K562 (cell line): ENCODE results near the gene TANK. TPM values are rescaled to one million over a fixed set of nuclear protein-coding genes. Genes with fewer than 3 reads are reported as not detected.

Source experiments
- ATAC-seq: fragments of 200-7000 bp; cut with Tn5 transposase; 3 replicates; pipeline ENCODE4 v1.9.1; 2020; ENCODE audit warnings: moderate library complexity
- BruUV-seq: library from RNA; stranded (reverse); fragments of 400-500 nt; replicated peaks from 2 replicates; lab custom pipeline; 2021; lab: Mats Ljungman, UMichigan
- CTCF ChIA-PET: fragments of 300-600 bp; formaldehyde crosslinking; extraction: SDS; loops from one replicate; lab custom pipeline; 2021; ENCODE audit warnings: low intra/inter-chr PET ratio; lab: Yijun Ruan, JAX
- POLR2A ChIA-PET: fragments of 300-600, 350-650 bp; sonication (Branson Sonifier 250); formaldehyde crosslinking; extraction: SDS; loops from one replicate; lab custom pipeline; 2021; ENCODE audit warnings: antibody characterized with exemption, inconsistent platforms; lab: Yijun Ruan, JAX
- DNase-seq, 4 experiments: peaks; one replicate each; pipeline versions ENCODE4 v3.0.0 to v3.0.0-alpha.2; 2011 to 2018; ENCODE audit warnings: low spot score in 3 of 4, mixed read lengths in 3 of 4; ENCODE audit errors: extremely low read depth in 1 of 4
- FAIRE-seq: peaks from 2 replicates; lab custom pipeline; 2011; peaks lifted over from hg19 to GRCh38; lab: Jason Lieb, UNC
- H2AFZ ChIP-seq: 2 replicates; pipeline ENCODE4 v1.6.0; 2011; ENCODE audit warnings: low read depth, low read length, control low read depth, inconsistent platforms
- H3K27ac ChIP-seq: fragments of 200-600 bp; 3 replicates; pipeline ENCODE4 v1.8.0; 2011; ENCODE audit warnings: low read depth, mild to moderate bottlenecking, control low read depth, inconsistent platforms, low read length, moderate library complexity, mixed read lengths; ENCODE audit errors: extremely low read depth
- H3K27me3 ChIP-seq, 2 experiments: fragments of 300-600 bp in 1 of 2; 2 replicates in 1 of 2; 3 replicates in 1 of 2; pipeline versions ENCODE4 v1.6.0 to v1.8.0; 2011; ENCODE audit warnings: inconsistent platforms in 2 of 2, low read length in 2 of 2, mild to moderate bottlenecking in 1 of 2, mixed read lengths in 1 of 2, moderate library complexity in 1 of 2; ENCODE audit not compliant: control insufficient read depth in 2 of 2, insufficient read depth in 2 of 2
- H3K36me3 ChIP-seq: fragments of 300-600 bp; 3 replicates; pipeline ENCODE4 v1.8.0; 2011; ENCODE audit warnings: mild to moderate bottlenecking, low read length, inconsistent platforms; ENCODE audit not compliant: control insufficient read depth, insufficient read depth
- H3K4me1 ChIP-seq, 2 experiments: fragments of 200-600 bp in 1 of 2; replicated peaks in 1 of 2; 2 replicates in 1 of 2; 3 replicates in 1 of 2; pipeline versions ENCODE4 v1.5.1 to v1.8.0; 2011; ENCODE audit warnings: inconsistent platforms in 2 of 2, low read length in 2 of 2, mild to moderate bottlenecking in 1 of 2, mixed read lengths in 1 of 2, moderate library complexity in 1 of 2; ENCODE audit not compliant: control insufficient read depth in 2 of 2, insufficient read depth in 2 of 2
- H3K4me2 ChIP-seq: 2 replicates; pipeline ENCODE4 v1.6.1; 2011; ENCODE audit warnings: low read length, control low read depth, inconsistent platforms, mixed read lengths; ENCODE audit not compliant: insufficient read depth
- H3K4me3 ChIP-seq: fragments of 200-600 bp; sonication (generic), shearing (Covaris generic); 2 replicates; pipeline ENCODE4 v1.5.1; 2016; ENCODE audit warnings: control low read depth, inconsistent platforms
- H3K79me2 ChIP-seq: fragments of 200-600 bp; 3 replicates; pipeline ENCODE4 v1.8.0; 2011; ENCODE audit warnings: low read length, inconsistent platforms; ENCODE audit not compliant: control insufficient read depth, insufficient read depth
- H3K9ac ChIP-seq, 2 experiments: 2 replicates each; pipeline versions ENCODE4 v1.6.0 to v1.6.1; 2011; ENCODE audit warnings: low read depth in 2 of 2, low read length in 2 of 2, control low read depth in 1 of 2, inconsistent platforms in 1 of 2, mild to moderate bottlenecking in 1 of 2, mixed read lengths in 1 of 2; ENCODE audit not compliant: insufficient read depth in 1 of 2
- H3K9me1 ChIP-seq: one replicate; pipeline ENCODE4 v1.6.0; 2011; ENCODE audit warnings: inconsistent platforms, mild to moderate bottlenecking, low read length, moderate library complexity; ENCODE audit not compliant: control insufficient read depth, insufficient read depth
- H3K9me3 ChIP-seq: replicated peaks from 2 replicates; pipeline ENCODE4 v1.5.1; 2011; ENCODE audit warnings: low read depth, low read length, inconsistent platforms; ENCODE audit not compliant: control insufficient read depth, insufficient read depth
- H4K20me1 ChIP-seq: replicated peaks from 2 replicates; pipeline ENCODE4 v1.6.1; 2011; ENCODE audit warnings: low read length, inconsistent platforms, mixed read lengths; ENCODE audit not compliant: control insufficient read depth, insufficient read depth
- CBX3 ChIP-seq, 2 experiments: IDR thresholded peaks; 1 replicate in 1 of 2; 2 replicates in 1 of 2; pipeline ENCODE4 v1.6.1; 2012; ENCODE audit warnings: inconsistent platforms in 2 of 2, low read length in 2 of 2, borderline replicate concordance in 1 of 2, control low read depth in 1 of 2
- DIDO1 ChIP-seq: fragments of 450-650 bp; IDR thresholded peaks from 2 replicates; pipeline ENCODE4 v1.6.1; 2016; ENCODE audit warnings: low read depth, missing biosample characterization, missing genetic modification characterization
- EP400 ChIP-seq: fragments of 450-650 bp; IDR thresholded peaks from 2 replicates; pipeline ENCODE4 v1.6.1; 2017; ENCODE audit warnings: antibody characterized with exemption, mild to moderate bottlenecking, moderate library complexity
- HMG20A ChIP-seq: fragments of 450-650 bp; formaldehyde crosslinking; conservative IDR thresholded peaks from 2 replicates; pipeline ENCODE4 v1.4.0; 2020; ENCODE audit warnings: mild to moderate bottlenecking, mixed read lengths
- SMAD1 ChIP-seq: fragments of 150-350 bp; IDR thresholded peaks from 2 replicates; pipeline ENCODE4 v1.6.1; 2014; ENCODE audit warnings: low read length, low read depth; ENCODE audit not compliant: partially characterized antibody
- TCF7L2 ChIP-seq: fragments of 150-350 bp; IDR thresholded peaks from 2 replicates; pipeline ENCODE4 v1.6.1; 2016; ENCODE audit warnings: low read depth, mild to moderate bottlenecking, low read length, moderate library complexity
- ZFP30 ChIP-seq: fragments of 250-450 bp; sonication (Bioruptor Pico); IDR thresholded peaks from 2 replicates; pipeline ENCODE4 v1.8.0; 2022; ENCODE audit warnings: moderate library complexity, mild to moderate bottlenecking, inconsistent platforms, borderline replicate concordance
- ZZZ3 ChIP-seq: fragments of 450-650 bp; IDR thresholded peaks from 2 replicates; pipeline ENCODE4 v1.6.1; 2016; ENCODE audit warnings: antibody characterized with exemption, mild to moderate bottlenecking, moderate library complexity
- WGBS: fragments of 100-300 bp; shearing (Covaris generic); methylation state at CpG from one replicate; pipeline ENCODE4 v1.1.6; 2016; ENCODE audit warnings: low coverage, mixed read lengths; ENCODE audit not compliant: insufficient coverage; ENCODE audit errors: missing lambda C conversion rate; 5-methylcytosine and 5-hydroxymethylcytosine counted together
- in situ Hi-C: fragments of 300-500 bp; cut with MboI; formaldehyde crosslinking; loops from 4 replicates; pipeline ENCODE4 v1.15.0; 2018; ENCODE audit warnings: inconsistent platforms, mixed read lengths
- intact Hi-C: fragments of 100-400 bp; cut with micrococcal nuclease; formaldehyde crosslinking; loops from 2 replicates; pipeline ENCODE4 v1.14.2; 2022
- polyA plus RNA-seq, 8 experiments: library from polyadenylated mRNA; depleted of rRNA in 4 of 8; stranded (reverse) in 5 of 8; unstranded in 3 of 8; fragments of >200 nt; fragmentation: Nextera tagmentation in 2 of 8; fragmentation: Illumina TruSeq in 1 of 8; extraction: Ambion mirVana in 2 of 8; extraction: Trizol in 1 of 8; gene quantifications; 2 replicates each; pipeline versions ENCODE4 v1.2.1 to v1.2.3, GENCODE V29; 2011 to 2014; ENCODE audit warnings: inconsistent platforms in 1 of 8, missing spikeins in 1 of 8
- total RNA-seq, 7 experiments: library from RNA; depleted of rRNA in 6 of 7; stranded (reverse); fragments of >200 nt in 6 of 7; fragmentation: Illumina TruSeq in 2 of 7; extraction: Trizol in 2 of 7; gene quantifications; 2 replicates each; pipeline versions ENCODE4 v1.2.1 to v1.2.3, GENCODE V29; 2011 to 2021; ENCODE audit warnings: low replicate concordance in 1 of 7
- TF ChIP-seq, protein P1 (sequence below): fragments of 250-450 bp; sonication (Bioruptor Pico); IDR thresholded peaks from 2 replicates; pipeline ENCODE4 v1.4.0; 2020
- TF ChIP-seq, protein P2 (sequence below): sonication (generic); formaldehyde crosslinking; IDR thresholded peaks from 2 replicates; pipeline ENCODE4 v1.8.1; 2023; ENCODE audit warnings: mild to moderate bottlenecking, missing genetic modification reagents, moderate library complexity
- TF ChIP-seq, protein P3 (sequence below): fragments of 150-350 bp; IDR thresholded peaks from 2 replicates; pipeline ENCODE4 v1.6.1; 2014; ENCODE audit warnings: low read depth, mild to moderate bottlenecking, low read length, borderline replicate concordance

Gene TANK
- total and polyA plus RNA-seq, 9 of the 15 experiments (the other 6 are each of a cell fraction or from before 2014, with no cell fraction given): 43.0 to 91.5 (median 54.4) TPM

DNA sequence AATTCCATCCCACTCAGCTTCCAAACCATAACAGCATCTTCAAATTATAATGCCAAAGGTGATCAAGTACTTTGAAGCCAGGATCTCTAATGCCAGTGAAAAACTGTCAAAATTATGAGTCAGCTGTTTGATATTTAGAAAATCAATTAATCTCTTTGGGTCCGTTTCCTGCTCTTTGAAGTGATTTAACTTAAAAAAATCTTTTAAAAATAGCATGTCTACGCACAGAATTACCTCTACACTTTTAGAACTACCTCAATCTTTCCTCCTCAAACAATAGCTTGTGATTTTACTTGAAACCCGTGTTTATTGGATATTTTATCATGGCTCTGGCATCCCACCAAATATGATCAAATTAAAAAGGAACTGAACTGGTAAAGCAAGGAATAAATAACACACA lies 31.3 kb upstream of the TANK start:
- in situ Hi-C loops (no loop called here), intact Hi-C loops (no loop called here)
- no peak overlapping the region for H3K4me3 ChIP-seq
- ChIA-PET CTCF (no interaction called here), POLR2A (interaction anchor here (0.8 to 1.2 kb wide), 2 partner anchors 14 to 189 kb away, joined by 3 to 5 read pairs; no protein-coding TSS in a partner anchor)
- ATAC-seq (no peak), DNase-seq (no peak), FAIRE-seq (no peak)
- BruUV-seq: no TSS peak
- no peaks in the 10 kb centered on the region for H3K27me3 ChIP-seq
- H2AFZ ChIP-seq: no peak overlapping the region
- H3K27ac ChIP-seq: no peak overlapping the region
- H3K4me1 ChIP-seq: no peaks in the 10 kb centered on the region
- no peak overlapping the region for H3K4me2 ChIP-seq
- no peaks in the 10 kb centered on the region for H3K9me1 ChIP-seq
- WGBS: 2% methylated on average over 3 of the region's 3 CpGs
- H4K20me1 ChIP-seq: no peaks in the 10 kb centered on the region
- no peaks in the 10 kb centered on the region for H3K36me3 ChIP-seq
- H3K9me3 ChIP-seq: no peaks in the 10 kb centered on the region
- H3K9ac ChIP-seq: no peak overlapping the region
- no peaks in the 10 kb centered on the region for H3K79me2 ChIP-seq
- TF ChIP-seq TCF7L2: no peak
- no peak for TF ChIP-seq CBX3 (IDR thresholded peaks at IDR 0.05; ENCODE audit: borderline replicate concordance in 1 of 2, low read length in 2 of 2)
- TF ChIP-seq EP400: no peak
- no peak for TF ChIP-seq ZZZ3
- TF ChIP-seq ZFP30 (CRISPR knock-in tag): no peak
- no peak for TF ChIP-seq SMAD1
- no peak for TF ChIP-seq DIDO1 (tag)
- TF ChIP-seq, protein P1, sequence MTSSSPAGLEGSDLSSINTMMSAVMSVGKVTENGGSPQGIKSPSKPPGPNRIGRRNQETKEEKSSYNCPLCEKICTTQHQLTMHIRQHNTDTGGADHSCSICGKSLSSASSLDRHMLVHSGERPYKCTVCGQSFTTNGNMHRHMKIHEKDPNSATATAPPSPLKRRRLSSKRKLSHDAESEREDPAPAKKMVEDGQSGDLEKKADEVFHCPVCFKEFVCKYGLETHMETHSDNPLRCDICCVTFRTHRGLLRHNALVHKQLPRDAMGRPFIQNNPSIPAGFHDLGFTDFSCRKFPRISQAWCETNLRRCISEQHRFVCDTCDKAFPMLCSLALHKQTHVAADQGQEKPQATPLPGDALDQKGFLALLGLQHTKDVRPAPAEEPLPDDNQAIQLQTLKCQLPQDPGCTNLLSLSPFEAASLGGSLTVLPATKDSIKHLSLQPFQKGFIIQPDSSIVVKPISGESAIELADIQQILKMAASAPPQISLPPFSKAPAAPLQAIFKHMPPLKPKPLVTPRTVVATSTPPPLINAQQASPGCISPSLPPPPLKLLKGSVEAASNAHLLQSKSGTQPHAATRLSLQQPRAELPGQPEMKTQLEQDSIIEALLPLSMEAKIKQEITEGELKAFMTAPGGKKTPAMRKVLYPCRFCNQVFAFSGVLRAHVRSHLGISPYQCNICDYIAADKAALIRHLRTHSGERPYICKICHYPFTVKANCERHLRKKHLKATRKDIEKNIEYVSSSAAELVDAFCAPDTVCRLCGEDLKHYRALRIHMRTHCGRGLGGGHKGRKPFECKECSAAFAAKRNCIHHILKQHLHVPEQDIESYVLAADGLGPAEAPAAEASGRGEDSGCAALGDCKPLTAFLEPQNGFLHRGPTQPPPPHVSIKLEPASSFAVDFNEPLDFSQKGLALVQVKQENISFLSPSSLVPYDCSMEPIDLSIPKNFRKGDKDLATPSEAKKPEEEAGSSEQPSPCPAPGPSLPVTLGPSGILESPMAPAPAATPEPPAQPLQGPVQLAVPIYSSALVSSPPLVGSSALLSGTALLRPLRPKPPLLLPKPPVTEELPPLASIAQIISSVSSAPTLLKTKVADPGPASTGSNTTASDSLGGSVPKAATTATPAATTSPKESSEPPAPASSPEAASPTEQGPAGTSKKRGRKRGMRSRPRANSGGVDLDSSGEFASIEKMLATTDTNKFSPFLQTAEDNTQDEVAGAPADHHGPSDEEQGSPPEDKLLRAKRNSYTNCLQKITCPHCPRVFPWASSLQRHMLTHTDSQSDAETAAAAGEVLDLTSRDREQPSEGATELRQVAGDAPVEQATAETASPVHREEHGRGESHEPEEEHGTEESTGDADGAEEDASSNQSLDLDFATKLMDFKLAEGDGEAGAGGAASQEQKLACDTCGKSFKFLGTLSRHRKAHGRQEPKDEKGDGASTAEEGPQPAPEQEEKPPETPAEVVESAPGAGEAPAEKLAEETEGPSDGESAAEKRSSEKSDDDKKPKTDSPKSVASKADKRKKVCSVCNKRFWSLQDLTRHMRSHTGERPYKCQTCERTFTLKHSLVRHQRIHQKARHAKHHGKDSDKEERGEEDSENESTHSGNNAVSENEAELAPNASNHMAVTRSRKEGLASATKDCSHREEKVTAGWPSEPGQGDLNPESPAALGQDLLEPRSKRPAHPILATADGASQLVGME (CRISPR knock-in tag): no peak
- no peak for TF ChIP-seq HMG20A (CRISPR knock-in tag)
- TF ChIP-seq, protein P2, sequence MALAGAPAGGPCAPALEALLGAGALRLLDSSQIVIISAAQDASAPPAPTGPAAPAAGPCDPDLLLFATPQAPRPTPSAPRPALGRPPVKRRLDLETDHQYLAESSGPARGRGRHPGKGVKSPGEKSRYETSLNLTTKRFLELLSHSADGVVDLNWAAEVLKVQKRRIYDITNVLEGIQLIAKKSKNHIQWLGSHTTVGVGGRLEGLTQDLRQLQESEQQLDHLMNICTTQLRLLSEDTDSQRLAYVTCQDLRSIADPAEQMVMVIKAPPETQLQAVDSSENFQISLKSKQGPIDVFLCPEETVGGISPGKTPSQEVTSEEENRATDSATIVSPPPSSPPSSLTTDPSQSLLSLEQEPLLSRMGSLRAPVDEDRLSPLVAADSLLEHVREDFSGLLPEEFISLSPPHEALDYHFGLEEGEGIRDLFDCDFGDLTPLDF (CRISPR knock-in tag): no peak
- TF ChIP-seq, protein P3, sequence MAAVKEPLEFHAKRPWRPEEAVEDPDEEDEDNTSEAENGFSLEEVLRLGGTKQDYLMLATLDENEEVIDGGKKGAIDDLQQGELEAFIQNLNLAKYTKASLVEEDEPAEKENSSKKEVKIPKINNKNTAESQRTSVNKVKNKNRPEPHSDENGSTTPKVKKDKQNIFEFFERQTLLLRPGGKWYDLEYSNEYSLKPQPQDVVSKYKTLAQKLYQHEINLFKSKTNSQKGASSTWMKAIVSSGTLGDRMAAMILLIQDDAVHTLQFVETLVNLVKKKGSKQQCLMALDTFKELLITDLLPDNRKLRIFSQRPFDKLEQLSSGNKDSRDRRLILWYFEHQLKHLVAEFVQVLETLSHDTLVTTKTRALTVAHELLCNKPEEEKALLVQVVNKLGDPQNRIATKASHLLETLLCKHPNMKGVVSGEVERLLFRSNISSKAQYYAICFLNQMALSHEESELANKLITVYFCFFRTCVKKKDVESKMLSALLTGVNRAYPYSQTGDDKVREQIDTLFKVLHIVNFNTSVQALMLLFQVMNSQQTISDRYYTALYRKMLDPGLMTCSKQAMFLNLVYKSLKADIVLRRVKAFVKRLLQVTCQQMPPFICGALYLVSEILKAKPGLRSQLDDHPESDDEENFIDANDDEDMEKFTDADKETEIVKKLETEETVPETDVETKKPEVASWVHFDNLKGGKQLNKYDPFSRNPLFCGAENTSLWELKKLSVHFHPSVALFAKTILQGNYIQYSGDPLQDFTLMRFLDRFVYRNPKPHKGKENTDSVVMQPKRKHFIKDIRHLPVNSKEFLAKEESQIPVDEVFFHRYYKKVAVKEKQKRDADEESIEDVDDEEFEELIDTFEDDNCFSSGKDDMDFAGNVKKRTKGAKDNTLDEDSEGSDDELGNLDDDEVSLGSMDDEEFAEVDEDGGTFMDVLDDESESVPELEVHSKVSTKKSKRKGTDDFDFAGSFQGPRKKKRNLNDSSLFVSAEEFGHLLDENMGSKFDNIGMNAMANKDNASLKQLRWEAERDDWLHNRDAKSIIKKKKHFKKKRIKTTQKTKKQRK: no peak
